Gastrocnemius medialis (tissue), 4 donors: ENCODE measurements around the gene DMD.

Source experiments
- POLR2A ChIP-seq, 2 donors: fragments of 450-650 bp; IDR thresholded peaks; one replicate each; pipeline ENCODE4 v1.6.1; 2017; ENCODE audit warnings: antibody characterized with exemption in 2 of 2, mild to moderate bottlenecking in 2 of 2, moderate library complexity in 2 of 2
- TF ChIP-seq, protein P1 (sequence below), 5 experiments: fragments of 450-650 bp in 3 of 5; fragments of 200-600 bp in 2 of 5; sonication (generic) in 2 of 5; IDR thresholded peaks in 4 of 5; conservative IDR thresholded peaks in 1 of 5; 1 replicate in 4 of 5; 2 replicates in 1 of 5; pipeline ENCODE4 v1.5.1; 2016 to 2019; ENCODE audit warnings: antibody characterized with exemption in 5 of 5, mild to moderate bottlenecking in 3 of 5, moderate library complexity in 3 of 5

- TF ChIP-seq, protein P1, sequence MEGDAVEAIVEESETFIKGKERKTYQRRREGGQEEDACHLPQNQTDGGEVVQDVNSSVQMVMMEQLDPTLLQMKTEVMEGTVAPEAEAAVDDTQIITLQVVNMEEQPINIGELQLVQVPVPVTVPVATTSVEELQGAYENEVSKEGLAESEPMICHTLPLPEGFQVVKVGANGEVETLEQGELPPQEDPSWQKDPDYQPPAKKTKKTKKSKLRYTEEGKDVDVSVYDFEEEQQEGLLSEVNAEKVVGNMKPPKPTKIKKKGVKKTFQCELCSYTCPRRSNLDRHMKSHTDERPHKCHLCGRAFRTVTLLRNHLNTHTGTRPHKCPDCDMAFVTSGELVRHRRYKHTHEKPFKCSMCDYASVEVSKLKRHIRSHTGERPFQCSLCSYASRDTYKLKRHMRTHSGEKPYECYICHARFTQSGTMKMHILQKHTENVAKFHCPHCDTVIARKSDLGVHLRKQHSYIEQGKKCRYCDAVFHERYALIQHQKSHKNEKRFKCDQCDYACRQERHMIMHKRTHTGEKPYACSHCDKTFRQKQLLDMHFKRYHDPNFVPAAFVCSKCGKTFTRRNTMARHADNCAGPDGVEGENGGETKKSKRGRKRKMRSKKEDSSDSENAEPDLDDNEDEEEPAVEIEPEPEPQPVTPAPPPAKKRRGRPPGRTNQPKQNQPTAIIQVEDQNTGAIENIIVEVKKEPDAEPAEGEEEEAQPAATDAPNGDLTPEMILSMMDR (IDR thresholded peaks at IDR 0.05 in 4 of 5, conservative IDR thresholded peaks at IDR 0.05 in 1 of 5): no peak
- TF ChIP-seq POLR2A (IDR thresholded peaks at IDR 0.05): no peak
Observed at GRCh38 chrX:33175201-33175600, 36.1 kb downstream of the DMD start.
